H54 (cell line): Measurements from ENCODE around the gene SLC25A15.
"Not testable (repeated sequence)": the region's sequence is repeated elsewhere in the genome, so short reads cannot be mapped to it uniquely, and the experiment has no call there.

Experiments
- DNase-seq: peaks from one replicate; pipeline ENCODE4 v3.0.0; 2011; ENCODE audit warnings: low spot score, mixed read lengths; ENCODE audit not compliant: insufficient read length
- FAIRE-seq: peaks from 3 replicates; lab custom pipeline; 2011; peaks lifted over from hg19 to GRCh38; lab: Jason Lieb, UNC
- POLR2A ChIP-seq: IDR thresholded peaks from 2 replicates; pipeline ENCODE4 v1.6.1; 2011; ENCODE audit warnings: low read depth, mild to moderate bottlenecking, low read length

SLC25A15 gene

DNA sequence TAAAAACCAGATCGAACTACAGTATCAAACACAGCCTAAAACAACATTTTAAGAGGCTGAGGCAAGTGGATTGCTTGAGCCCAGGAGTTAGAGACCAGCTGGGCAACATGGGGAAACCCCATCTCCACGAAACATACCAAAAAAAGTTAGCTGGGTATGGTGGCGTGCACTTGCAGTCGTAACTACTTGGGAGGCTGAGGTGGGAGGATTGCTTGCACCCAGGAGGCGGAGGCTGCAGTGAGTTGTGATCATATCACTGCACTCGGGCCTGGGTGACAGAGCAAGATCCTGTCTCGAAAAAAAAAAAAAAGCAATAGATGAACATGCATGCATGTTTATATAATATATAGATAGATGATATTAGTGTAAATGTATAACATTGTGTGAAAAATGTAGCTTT is 13.2 kb upstream of the SLC25A15 start:
- DNase-seq (no peak), FAIRE-seq (no peak)
- TF ChIP-seq POLR2A: no peak

DNA sequence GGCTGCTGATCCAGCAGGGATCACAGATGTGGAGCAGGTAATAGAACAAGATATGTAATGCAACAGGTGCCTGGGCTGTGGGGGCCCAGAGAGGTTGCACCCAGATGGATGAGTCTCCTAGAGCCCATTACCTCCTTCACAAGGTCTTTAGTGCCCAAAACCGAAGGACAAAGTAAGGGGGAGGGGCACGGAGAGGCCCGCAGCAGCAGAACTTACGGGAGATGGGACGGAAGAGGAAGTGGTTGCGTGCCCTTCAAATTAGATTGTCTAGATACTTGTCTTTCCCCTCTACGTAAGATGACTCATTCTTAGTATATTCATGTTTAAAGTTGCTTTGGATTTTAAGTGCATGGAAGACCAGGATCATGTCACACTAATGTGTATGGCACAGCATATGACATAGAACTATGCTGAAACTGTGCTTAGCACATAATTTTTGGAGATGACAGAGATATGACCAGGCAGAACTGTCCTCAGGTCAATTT is 12.7 kb upstream of the SLC25A15 start:
- TF ChIP-seq POLR2A: no peak
- DNase-seq (no peak), FAIRE-seq (no peak)

DNA sequence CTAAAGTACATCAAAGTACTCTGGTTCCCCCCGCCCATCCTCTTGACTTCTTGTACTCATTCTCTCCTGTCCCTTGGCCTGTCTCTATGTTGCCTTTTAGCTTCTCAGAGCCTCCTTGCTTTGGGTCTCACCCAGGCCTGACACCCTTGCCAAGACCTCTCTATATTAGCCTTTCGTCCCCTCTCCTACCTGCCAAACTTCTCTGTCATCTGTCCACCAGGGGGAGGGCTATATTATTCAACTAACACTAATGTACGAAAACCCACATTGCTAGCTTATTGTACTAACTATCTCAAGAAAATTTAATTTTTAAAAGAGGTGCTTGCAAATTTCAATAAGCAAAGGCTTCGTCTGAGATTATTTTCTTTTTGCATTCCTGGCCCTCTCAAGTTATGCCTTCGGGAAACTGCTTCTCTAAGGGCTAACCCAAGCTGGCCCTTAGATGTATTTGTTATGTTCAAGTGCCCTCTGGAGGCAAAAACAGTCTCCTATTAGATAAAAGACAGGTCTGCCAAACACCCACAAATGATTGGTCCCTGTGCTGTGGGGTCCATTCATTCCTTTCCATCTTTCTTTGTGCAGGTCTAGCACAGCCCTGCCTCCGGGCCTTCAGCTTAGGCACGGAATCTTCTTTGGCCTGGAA is 12.1 kb upstream of the SLC25A15 start:
- DNase-seq: no peak
- FAIRE-seq: no peak
- no peak for TF ChIP-seq POLR2A

DNA sequence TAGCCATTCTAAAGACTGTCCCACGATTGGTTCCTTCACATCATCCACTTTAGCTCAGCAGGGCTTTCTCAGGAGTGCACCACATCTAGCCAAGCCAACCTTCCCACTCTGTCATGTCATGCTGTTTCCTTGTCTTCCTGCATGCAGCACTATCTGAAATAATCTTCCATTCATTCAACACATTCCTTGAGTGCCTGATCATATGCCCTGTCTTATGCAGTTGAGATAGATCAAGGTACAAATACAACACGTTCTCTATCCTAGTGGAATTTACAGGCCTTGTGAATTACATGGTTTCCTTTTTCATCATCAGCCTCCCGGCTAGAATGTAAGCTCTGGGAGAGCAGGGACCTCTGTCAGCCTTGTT is 11.6 kb upstream of the SLC25A15 start:
- no peak for FAIRE-seq
- TF ChIP-seq POLR2A: no peak
- no peak for DNase-seq

DNA sequence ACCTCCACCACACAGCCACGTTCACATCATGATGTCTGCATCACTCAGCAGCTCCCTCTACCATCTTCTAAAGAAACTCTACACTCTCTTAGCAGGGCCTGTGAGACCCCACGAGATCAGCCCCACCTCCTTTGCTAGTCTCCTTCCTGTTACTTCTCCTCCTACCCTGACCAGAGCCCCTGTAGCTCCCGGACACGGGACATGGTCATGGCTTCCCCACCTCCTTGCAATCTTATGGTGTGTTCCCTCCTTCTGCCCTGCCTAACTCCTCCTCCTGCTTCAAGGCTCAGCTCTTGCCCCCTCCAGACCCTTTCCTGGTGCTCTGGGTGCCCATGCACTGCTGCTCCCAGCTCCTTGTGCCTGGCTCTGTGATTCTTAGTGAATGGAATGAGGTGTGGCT is 10.4 kb upstream of the SLC25A15 start:
- TF ChIP-seq POLR2A: no peak
- FAIRE-seq: no peak

DNA sequence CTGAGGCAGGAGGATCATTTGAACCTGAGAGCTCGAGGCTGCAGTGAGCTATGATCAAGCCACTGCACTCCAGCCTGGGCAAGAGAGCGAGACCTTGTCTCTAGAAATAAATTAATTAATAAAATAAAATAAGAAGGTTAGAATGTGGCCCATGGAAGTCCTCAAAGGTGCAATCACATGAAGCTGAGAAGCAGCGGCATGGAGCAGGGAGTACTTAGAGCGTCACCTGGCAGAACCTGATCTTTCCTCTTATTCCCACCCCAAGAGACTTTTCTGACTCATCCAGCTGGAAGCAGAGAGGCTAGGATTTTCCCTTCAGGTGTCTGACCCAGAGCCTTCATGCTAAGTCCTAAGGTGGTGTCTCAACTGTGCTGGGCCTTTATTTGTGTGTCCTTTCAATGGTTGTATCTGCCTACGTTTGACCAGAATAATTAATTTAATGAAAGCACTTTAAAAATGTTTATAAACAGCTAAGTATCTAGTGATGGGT is 9.6 kb upstream of the SLC25A15 start:
- DNase-seq (no peak), FAIRE-seq (no peak)
- no peak for TF ChIP-seq POLR2A

More for the DNA sequence above, 10.4 kb upstream of the SLC25A15 start:
- no peak for DNase-seq

DNA sequence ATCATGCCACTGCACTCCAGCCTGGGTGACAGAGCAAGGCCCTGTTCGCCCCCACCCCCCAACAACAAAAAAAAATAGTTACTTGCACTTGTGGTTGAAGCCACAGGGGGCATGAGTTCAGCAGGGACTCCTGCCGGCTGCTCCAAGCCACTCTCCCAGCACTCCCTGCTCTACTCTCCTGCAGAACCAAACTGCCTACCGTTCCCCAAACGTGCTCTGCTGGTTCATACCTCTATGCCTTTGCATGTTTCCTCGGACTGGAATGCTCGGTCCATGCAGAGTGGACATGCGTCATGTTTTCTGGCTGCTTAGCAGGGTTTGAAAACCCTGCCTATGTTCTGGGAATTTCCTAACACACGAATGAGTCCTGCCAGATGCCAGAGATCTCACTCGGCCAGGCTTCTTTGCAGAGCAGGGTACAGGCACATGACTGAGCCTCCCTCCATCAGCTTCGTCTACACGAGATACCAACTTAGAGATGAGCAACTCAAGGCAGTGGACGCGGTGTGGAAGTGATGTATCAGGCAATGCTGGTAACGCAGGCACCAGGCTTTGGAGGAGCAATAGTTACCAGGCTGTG is 8.5 kb upstream of the SLC25A15 start:
- DNase-seq (peak; percentile 13), FAIRE-seq (no peak)
- TF ChIP-seq POLR2A: no peak

DNA sequence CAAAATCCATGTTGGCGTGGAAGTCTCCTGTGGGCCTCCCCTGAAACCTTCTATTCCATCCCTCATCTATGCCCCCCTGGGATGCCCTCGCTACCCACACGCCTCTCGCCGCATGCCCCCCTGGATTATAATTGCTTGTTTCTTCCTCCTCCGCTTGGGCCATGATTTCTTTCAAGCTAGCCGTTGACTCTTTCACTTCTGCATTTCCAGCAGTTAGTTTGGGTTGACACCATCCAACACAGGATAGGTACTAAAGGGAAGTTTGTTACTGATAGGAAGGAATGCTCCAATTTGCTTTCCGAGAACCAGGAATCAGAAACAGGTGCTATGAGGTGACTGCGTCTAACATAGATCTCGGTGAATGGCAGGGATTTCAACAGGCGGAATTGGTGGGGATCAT is 7.7 kb upstream of the SLC25A15 start:
- TF ChIP-seq POLR2A: no peak
- FAIRE-seq (no peak), DNase-seq (no peak)

DNA sequence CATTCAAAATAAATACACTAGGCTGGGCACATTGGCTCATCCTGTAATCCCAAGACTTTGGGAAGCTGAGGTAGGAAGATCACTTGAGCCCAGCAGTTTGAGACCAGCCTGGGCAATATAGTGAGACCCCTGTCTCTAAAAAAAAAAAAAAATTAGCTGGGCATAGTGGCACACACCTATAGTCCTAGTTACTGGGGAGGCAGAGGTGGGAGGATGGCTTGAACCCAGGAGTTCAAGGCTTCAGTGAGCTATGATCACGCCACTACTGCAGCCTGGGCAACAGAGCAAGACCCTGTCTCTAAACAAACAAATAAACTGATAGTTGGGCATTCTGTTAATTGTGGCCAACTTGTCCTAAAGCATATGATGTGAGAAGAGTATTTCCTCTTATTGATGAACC is 6.4 kb upstream of the SLC25A15 start:
- FAIRE-seq, DNase-seq: not testable (repeated sequence)

DNA sequence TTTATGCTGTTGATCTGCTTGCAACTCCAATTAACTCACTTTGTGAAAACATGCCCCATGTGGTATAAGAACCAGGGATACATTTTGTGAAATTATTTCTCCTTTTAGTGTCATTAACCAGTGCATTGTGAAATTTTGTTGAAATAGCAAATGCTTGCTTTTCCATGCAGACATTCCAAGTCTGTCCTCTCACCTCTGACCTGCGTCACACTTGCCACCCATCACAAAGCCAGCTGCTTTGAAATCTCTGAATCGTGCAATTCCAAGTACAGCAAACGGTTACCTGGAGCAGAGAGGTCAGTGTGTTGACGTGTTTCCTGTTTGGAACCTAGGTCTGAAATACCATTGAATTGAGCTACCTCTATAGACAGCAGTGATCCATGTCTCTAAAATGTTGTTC is 4.9 kb upstream of the SLC25A15 start:
- TF ChIP-seq POLR2A: no peak
- DNase-seq: no peak
- no peak for FAIRE-seq

DNA sequence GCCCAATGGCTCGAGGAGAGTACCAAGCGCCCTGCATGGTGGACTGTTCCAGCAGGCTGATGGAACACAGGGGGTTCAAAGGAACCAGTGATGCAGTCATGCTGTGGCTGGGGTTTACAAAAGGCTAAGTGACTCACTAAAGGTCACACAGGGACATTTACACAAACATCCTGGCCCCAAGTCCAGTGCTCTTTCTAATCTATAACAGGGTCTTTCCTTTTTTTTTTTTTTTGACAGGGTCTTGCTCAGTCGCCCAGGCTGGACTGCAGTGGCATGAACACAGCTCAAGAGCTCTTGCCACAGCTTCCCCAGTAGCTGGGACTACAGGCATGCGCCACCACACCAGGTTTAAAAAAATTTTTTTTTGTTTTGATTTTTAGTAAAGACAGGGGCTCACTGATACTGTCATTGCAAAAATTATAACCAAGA is 2.8 kb upstream of the SLC25A15 start:
- peak; percentile 40 for DNase-seq
- no peak for TF ChIP-seq POLR2A
- FAIRE-seq: no peak

DNA sequence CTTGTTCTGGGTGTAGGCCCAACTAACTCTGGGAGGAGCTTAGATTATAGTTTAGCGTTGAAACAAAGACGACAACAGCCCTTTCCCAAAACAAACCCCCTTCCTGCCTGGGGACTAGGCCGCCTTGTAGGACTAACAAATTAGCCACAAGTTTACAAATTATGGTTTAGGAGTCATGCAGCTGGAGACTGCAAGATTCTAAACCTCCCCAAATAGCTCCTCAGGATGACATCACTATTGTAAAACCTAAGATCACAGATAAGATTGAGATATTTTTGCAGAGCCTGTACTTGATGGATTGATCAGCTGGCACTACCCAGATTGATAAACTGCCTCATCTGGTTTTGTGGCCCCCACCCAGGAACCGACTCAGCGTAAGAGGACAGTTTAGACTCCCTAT is 2.3 kb upstream of the SLC25A15 start:
- no peak for FAIRE-seq
- no peak for DNase-seq

DNA sequence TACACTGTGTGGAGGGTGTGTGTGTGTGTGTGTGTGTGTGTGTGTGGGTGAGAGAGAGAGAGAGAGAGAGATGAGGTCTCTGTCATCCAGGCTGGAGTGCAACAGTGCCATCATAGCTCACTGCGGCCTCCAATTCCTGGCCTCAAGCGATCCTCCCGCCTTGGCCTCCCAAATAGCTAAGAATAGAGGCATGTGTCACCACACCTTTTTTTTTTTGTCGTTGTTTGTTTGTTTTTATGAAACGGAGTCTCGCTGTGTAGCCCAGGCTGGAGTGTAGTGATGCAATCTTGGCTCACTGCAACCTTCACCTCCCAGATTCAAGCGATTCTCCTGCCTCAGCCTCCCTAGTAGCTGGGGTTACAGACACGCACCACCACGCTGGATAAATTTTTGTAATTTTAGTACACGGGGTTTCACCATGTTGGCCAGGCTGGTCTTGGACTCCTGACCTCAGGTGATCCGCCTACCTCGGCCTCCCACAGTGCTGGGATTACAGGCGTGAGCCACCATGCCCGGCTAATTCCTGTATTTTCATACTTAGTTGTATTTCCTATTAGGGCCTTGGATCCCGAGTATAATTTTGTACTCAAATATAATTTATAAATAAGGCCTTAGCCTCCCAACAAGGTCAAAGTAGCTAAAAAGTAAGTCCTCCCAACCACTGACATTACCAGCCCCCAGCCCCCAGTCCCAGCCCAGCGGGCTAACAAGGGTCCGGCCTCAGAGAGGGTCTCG is 704 bp upstream of the SLC25A15 start:
- DNase-seq, FAIRE-seq: not testable (repeated sequence)

More for the DNA sequence above, 2.3 kb upstream of the SLC25A15 start:
- TF ChIP-seq POLR2A: no peak

DNA sequence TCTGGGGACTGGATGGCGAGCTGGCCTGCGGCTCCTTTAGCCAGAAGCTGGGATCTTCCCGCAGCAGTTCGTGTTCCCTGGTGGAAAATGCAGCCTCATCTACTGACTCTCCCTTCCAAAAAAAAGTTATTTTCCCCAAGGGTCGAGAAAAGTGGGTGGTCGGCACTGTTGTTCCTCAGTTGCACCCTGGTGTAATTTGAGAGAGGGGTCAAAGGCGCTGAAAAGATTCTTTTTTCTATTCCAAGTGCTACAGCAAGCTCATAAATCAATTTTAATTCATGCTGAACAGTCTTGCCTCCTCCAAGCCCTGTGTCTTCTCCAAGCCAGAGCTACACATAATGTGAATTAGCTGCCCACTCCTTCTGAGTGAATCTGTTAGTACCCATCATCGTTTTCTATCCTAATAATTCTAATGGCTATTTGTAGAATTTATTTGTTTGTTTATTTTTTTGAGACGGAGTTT is 774 bp downstream of the SLC25A15 start:
- DNase-seq (no peak), FAIRE-seq (no peak)
- TF ChIP-seq POLR2A: no peak
